K562 (cell line): ENCODE measurements around the gene POLG. TPM values are rescaled to one million over a fixed set of nuclear protein-coding genes. Genes with fewer than 3 reads are reported as not detected.

Source experiments
- ARID2 ChIP-seq: fragments of 450-650 bp; IDR thresholded peaks from 2 replicates; pipeline ENCODE4 v1.6.1; 2017; ENCODE audit warnings: antibody characterized with exemption, mild to moderate bottlenecking
- HNRNPK ChIP-seq: fragments of 200-400 bp; formaldehyde crosslinking; IDR thresholded peaks from one replicate; pipeline ENCODE4 v1.6.1; 2018; ENCODE audit warnings: mild to moderate bottlenecking, low read depth, low read length; ENCODE audit not compliant: poor library complexity, severe bottlenecking
- RBBP5 ChIP-seq: fragments of 200-600 bp; sonication (generic); IDR thresholded peaks from 2 replicates; pipeline ENCODE4 v1.6.1; 2012; ENCODE audit warnings: borderline replicate concordance, mild to moderate bottlenecking, low read length, control low read depth, inconsistent platforms; ENCODE audit not compliant: insufficient read depth, poor library complexity, severe bottlenecking
- polyA plus RNA-seq, 8 experiments: library from polyadenylated mRNA; depleted of rRNA in 4 of 8; stranded (reverse) in 5 of 8; unstranded in 3 of 8; fragments of >200 nt; fragmentation: Nextera tagmentation in 2 of 8; fragmentation: Illumina TruSeq in 1 of 8; extraction: Ambion mirVana in 2 of 8; extraction: Trizol in 1 of 8; gene quantifications; 2 replicates each; pipeline versions ENCODE4 v1.2.1 to v1.2.3, GENCODE V29; 2011 to 2014; ENCODE audit warnings: inconsistent platforms in 1 of 8, missing spikeins in 1 of 8
- total RNA-seq, 7 experiments: library from RNA; depleted of rRNA in 6 of 7; stranded (reverse); fragments of >200 nt in 6 of 7; fragmentation: Illumina TruSeq in 2 of 7; extraction: Trizol in 2 of 7; gene quantifications; 2 replicates each; pipeline versions ENCODE4 v1.2.1 to v1.2.3, GENCODE V29; 2011 to 2021; ENCODE audit warnings: low replicate concordance in 1 of 7
- TF ChIP-seq, protein P1 (sequence below): fragments of 200-600 bp; sonication (generic); IDR thresholded peaks from one replicate; pipeline ENCODE4 v1.6.1; 2012; ENCODE audit warnings: mild to moderate bottlenecking, low read depth, low read length, inconsistent platforms
- TF ChIP-seq, protein P2 (sequence below): sonication (generic); formaldehyde crosslinking; IDR thresholded peaks from 2 replicates; pipeline ENCODE4 v1.8.0; 2022; ENCODE audit warnings: mild to moderate bottlenecking, missing genetic modification reagents

Gene POLG
- total and polyA plus RNA-seq, 9 of the 15 experiments (the other 6 are each of a cell fraction or from before 2014, with no cell fraction given) = 15.2 to 83.8 (median 38.6) TPM

DNA sequence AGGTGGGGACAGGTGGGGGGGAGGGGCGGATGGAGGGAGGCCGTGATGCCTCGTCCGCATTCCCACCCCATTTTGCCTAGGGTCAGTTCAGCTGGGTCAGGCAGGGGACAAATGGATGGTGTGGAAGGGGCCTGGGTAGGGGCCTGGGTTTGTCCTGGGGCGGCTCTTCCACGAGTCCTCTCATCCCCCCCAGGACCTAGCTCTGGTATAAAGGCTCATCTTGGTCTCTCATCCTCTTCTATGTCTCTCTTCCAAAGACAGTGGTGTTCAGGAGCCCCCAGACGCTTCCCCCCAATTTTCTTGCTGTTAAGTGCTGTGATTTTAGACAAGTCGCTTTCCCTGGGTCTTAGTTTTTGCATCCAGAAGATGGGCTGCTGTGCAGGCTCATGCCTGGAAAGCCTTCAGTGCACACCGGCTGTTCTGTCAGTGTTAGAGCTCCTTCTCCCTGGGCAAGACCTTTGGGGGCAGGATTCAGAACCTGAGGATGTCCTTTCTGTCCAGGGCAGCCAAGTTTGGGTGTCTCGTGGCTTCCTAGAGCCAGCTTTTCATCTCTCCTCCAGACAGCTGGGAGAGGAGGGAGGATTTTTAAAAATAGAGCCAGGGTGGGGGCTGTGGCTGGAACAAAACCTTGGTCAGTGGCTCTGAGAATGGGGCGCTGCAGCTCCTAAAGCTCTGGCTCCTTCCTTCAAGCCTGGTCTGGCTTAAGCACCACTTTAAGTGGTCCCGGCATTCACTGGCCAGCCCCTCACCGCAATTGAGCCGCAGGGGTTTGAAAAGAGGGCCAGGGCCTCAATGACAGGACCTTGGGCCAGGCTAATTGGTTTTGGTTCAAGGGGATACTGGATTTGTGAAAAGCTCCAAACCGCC lies 37.7 kb upstream of the POLG start (continued):
- TF ChIP-seq, protein P1, sequence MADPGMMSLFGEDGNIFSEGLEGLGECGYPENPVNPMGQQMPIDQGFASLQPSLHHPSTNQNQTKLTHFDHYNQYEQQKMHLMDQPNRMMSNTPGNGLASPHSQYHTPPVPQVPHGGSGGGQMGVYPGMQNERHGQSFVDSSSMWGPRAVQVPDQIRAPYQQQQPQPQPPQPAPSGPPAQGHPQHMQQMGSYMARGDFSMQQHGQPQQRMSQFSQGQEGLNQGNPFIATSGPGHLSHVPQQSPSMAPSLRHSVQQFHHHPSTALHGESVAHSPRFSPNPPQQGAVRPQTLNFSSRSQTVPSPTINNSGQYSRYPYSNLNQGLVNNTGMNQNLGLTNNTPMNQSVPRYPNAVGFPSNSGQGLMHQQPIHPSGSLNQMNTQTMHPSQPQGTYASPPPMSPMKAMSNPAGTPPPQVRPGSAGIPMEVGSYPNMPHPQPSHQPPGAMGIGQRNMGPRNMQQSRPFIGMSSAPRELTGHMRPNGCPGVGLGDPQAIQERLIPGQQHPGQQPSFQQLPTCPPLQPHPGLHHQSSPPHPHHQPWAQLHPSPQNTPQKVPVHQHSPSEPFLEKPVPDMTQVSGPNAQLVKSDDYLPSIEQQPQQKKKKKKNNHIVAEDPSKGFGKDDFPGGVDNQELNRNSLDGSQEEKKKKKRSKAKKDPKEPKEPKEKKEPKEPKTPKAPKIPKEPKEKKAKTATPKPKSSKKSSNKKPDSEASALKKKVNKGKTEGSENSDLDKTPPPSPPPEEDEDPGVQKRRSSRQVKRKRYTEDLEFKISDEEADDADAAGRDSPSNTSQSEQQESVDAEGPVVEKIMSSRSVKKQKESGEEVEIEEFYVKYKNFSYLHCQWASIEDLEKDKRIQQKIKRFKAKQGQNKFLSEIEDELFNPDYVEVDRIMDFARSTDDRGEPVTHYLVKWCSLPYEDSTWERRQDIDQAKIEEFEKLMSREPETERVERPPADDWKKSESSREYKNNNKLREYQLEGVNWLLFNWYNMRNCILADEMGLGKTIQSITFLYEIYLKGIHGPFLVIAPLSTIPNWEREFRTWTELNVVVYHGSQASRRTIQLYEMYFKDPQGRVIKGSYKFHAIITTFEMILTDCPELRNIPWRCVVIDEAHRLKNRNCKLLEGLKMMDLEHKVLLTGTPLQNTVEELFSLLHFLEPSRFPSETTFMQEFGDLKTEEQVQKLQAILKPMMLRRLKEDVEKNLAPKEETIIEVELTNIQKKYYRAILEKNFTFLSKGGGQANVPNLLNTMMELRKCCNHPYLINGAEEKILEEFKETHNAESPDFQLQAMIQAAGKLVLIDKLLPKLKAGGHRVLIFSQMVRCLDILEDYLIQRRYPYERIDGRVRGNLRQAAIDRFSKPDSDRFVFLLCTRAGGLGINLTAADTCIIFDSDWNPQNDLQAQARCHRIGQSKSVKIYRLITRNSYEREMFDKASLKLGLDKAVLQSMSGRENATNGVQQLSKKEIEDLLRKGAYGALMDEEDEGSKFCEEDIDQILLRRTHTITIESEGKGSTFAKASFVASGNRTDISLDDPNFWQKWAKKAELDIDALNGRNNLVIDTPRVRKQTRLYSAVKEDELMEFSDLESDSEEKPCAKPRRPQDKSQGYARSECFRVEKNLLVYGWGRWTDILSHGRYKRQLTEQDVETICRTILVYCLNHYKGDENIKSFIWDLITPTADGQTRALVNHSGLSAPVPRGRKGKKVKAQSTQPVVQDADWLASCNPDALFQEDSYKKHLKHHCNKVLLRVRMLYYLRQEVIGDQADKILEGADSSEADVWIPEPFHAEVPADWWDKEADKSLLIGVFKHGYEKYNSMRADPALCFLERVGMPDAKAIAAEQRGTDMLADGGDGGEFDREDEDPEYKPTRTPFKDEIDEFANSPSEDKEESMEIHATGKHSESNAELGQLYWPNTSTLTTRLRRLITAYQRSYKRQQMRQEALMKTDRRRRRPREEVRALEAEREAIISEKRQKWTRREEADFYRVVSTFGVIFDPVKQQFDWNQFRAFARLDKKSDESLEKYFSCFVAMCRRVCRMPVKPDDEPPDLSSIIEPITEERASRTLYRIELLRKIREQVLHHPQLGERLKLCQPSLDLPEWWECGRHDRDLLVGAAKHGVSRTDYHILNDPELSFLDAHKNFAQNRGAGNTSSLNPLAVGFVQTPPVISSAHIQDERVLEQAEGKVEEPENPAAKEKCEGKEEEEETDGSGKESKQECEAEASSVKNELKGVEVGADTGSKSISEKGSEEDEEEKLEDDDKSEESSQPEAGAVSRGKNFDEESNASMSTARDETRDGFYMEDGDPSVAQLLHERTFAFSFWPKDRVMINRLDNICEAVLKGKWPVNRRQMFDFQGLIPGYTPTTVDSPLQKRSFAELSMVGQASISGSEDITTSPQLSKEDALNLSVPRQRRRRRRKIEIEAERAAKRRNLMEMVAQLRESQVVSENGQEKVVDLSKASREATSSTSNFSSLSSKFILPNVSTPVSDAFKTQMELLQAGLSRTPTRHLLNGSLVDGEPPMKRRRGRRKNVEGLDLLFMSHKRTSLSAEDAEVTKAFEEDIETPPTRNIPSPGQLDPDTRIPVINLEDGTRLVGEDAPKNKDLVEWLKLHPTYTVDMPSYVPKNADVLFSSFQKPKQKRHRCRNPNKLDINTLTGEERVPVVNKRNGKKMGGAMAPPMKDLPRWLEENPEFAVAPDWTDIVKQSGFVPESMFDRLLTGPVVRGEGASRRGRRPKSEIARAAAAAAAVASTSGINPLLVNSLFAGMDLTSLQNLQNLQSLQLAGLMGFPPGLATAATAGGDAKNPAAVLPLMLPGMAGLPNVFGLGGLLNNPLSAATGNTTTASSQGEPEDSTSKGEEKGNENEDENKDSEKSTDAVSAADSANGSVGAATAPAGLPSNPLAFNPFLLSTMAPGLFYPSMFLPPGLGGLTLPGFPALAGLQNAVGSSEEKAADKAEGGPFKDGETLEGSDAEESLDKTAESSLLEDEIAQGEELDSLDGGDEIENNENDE = no peak
- TF ChIP-seq, protein P2, sequence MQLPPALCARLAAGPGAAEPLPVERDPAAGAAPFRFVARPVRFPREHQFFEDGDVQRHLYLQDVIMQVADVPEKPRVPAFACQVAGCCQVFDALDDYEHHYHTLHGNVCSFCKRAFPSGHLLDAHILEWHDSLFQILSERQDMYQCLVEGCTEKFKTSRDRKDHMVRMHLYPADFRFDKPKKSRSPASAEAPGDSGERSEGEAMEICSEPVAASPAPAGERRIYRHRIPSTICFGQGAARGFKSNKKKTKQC (CRISPR knock-in tag) = no peak
- no peak for TF ChIP-seq HNRNPK
- no peak for TF ChIP-seq ARID2
- no peak for TF ChIP-seq RBBP5
